CD14-positive monocyte (primary cell): ENCODE results near the gene PRKN. TPM values are rescaled to one million over a fixed set of nuclear protein-coding genes. Genes with fewer than 3 reads are reported as not detected.

Experiments used
- DNase-seq, 3 donors: peaks; one replicate each; pipeline ENCODE4 v3.0.0-alpha.2; 2011 to 2022
- H2AFZ ChIP-seq: 2 replicates; pipeline ENCODE4 v1.6.0; 2012; ENCODE audit warnings: mild to moderate bottlenecking, low read depth, low read length, inconsistent platforms; ENCODE audit not compliant: insufficient read depth, poor library complexity, severe bottlenecking
- H3K27ac ChIP-seq, 2 donors: 1 replicate in 1 of 2; 2 replicates in 1 of 2; pipeline ENCODE4 v1.5.1; 2012 to 2013; ENCODE audit warnings: low read length in 2 of 2, control low read depth in 1 of 2, inconsistent platforms in 1 of 2, low read depth in 1 of 2, mild to moderate bottlenecking in 1 of 2
- H3K27me3 ChIP-seq, 2 donors: one replicate each; pipeline versions ENCODE4 v1.6.0 to v1.6.1; 2011 to 2013; ENCODE audit warnings: low read length in 2 of 2; ENCODE audit not compliant: control insufficient read depth in 2 of 2, insufficient read depth in 2 of 2
- H3K36me3 ChIP-seq, 2 donors: replicated peaks in 1 of 2; 1 replicate in 1 of 2; 2 replicates in 1 of 2; pipeline versions ENCODE4 v1.5.1 to v1.6.1; 2012 to 2013; ENCODE audit warnings: low read length in 2 of 2, control low read depth in 1 of 2, inconsistent platforms in 1 of 2, mild to moderate bottlenecking in 1 of 2; ENCODE audit not compliant: insufficient read depth in 2 of 2, control insufficient read depth in 1 of 2
- H3K4me1 ChIP-seq, 2 donors: 1 replicate in 1 of 2; 2 replicates in 1 of 2; pipeline versions ENCODE4 v1.5.1 to v1.6.1; 2012 to 2013; ENCODE audit warnings: low read length in 2 of 2, control low read depth in 1 of 2, inconsistent platforms in 1 of 2, mild to moderate bottlenecking in 1 of 2, moderate library complexity in 1 of 2; ENCODE audit not compliant: insufficient read depth in 2 of 2, control insufficient read depth in 1 of 2
- H3K4me2 ChIP-seq: replicated peaks from 2 replicates; pipeline ENCODE3; 2012; ENCODE audit warnings: low read length, moderate library complexity, mild to moderate bottlenecking; ENCODE audit not compliant: poor library complexity, severe bottlenecking; ENCODE audit errors: extremely low read depth
- H3K4me3 ChIP-seq, 3 experiments: fragments of 200-600 bp in 1 of 3; sonication (generic) in 1 of 3; replicated peaks in 1 of 3; 1 replicate in 2 of 3; 2 replicates in 1 of 3; pipeline ENCODE4 v1.5.1; 2011 to 2013; ENCODE audit warnings: low read length in 3 of 3, mild to moderate bottlenecking in 3 of 3, control low read depth in 2 of 3, low read depth in 2 of 3, inconsistent platforms in 1 of 3, moderate library complexity in 1 of 3
- H3K79me2 ChIP-seq: 2 replicates; pipeline ENCODE4 v1.6.0; 2012; ENCODE audit warnings: mild to moderate bottlenecking, control low read depth, inconsistent platforms, low read length, moderate library complexity; ENCODE audit not compliant: insufficient read depth
- H3K9ac ChIP-seq: 2 replicates; pipeline ENCODE4 v1.6.0; 2017; ENCODE audit warnings: low read length, mild to moderate bottlenecking; ENCODE audit not compliant: insufficient read depth, poor library complexity, severe bottlenecking
- H3K9me3 ChIP-seq, 2 donors: replicated peaks in 1 of 2; 1 replicate in 1 of 2; 2 replicates in 1 of 2; pipeline versions ENCODE4 v1.5.1 to v1.6.1; 2012 to 2013; ENCODE audit warnings: low read length in 2 of 2, control low read depth in 1 of 2; ENCODE audit not compliant: control insufficient read depth in 1 of 2, insufficient read depth in 1 of 2
- H4K20me1 ChIP-seq: 2 replicates; pipeline ENCODE4 v1.6.0; 2012; ENCODE audit warnings: mild to moderate bottlenecking, low read length, control low read depth, moderate library complexity; ENCODE audit not compliant: insufficient read depth
- H3K27ac Mint-ChIP-seq, 7 donors: one replicate each; pipeline ENCODE4 v1.8.0; 2020; ENCODE audit warnings: mild to moderate bottlenecking in 7 of 7, mixed read lengths in 7 of 7, moderate library complexity in 6 of 7, inconsistent platforms in 2 of 7
- H3K27me3 Mint-ChIP-seq, 3 donors: one replicate each; pipeline ENCODE4 v1.8.0; 2021 to 2022; ENCODE audit warnings: low read depth in 3 of 3, mild to moderate bottlenecking in 3 of 3, mixed read lengths in 3 of 3, moderate library complexity in 3 of 3, inconsistent platforms in 1 of 3
- H3K36me3 Mint-ChIP-seq, 2 donors: one replicate each; pipeline ENCODE4 v1.8.0; 2020; ENCODE audit warnings: mixed read lengths in 2 of 2, inconsistent platforms in 1 of 2, mild to moderate bottlenecking in 1 of 2
- H3K4me1 Mint-ChIP-seq: one replicate; pipeline ENCODE4 v1.8.0; 2020; ENCODE audit warnings: mild to moderate bottlenecking, mixed read lengths
- H3K4me3 Mint-ChIP-seq, 2 donors: one replicate each; pipeline ENCODE4 v1.8.0; 2020; ENCODE audit warnings: mild to moderate bottlenecking in 2 of 2, mixed read lengths in 2 of 2, moderate library complexity in 1 of 2
- H3K9me3 Mint-ChIP-seq, 7 donors: one replicate each; pipeline ENCODE4 v1.8.0; 2020 to 2022; ENCODE audit warnings: mixed read lengths in 7 of 7, mild to moderate bottlenecking in 6 of 7, moderate library complexity in 6 of 7, inconsistent platforms in 2 of 7
- CTCF ChIP-seq: fragments of 200-600 bp; IDR thresholded peaks from one replicate; pipeline ENCODE4 v1.8.0; 2022; ENCODE audit warnings: antibody characterized with exemption, mild to moderate bottlenecking
- WGBS: methylation state at CpG from one replicate; pipeline ENCODE4 v1.1.5; 2013; ENCODE audit warnings: missing lambda C conversion rate; ENCODE audit not compliant: insufficient coverage; 5-methylcytosine and 5-hydroxymethylcytosine counted together
- intact Hi-C, 2 donors: fragments of 100-400 bp; cut with micrococcal nuclease; formaldehyde crosslinking; loops; one replicate each; pipeline versions ENCODE4 v1.15.0 to v1.15.1; 2023
- polyA plus RNA-seq, 3 donors: library from polyadenylated mRNA; depleted of rRNA in 1 of 3; unstranded in 2 of 3; stranded (reverse) in 1 of 3; fragments of 300-500 nt in 2 of 3; fragments of >200 nt in 1 of 3; fragmentation: Illumina TruSeq in 2 of 3; gene quantifications; 1 replicate in 2 of 3; 2 replicates in 1 of 3; pipeline ENCODE4 v1.2.3, GENCODE V29; 2012 to 2021

PRKN gene
- polyA plus RNA-seq, 3 donors, result 0.19 to 0.21 TPM; not detected in 1

DNA sequence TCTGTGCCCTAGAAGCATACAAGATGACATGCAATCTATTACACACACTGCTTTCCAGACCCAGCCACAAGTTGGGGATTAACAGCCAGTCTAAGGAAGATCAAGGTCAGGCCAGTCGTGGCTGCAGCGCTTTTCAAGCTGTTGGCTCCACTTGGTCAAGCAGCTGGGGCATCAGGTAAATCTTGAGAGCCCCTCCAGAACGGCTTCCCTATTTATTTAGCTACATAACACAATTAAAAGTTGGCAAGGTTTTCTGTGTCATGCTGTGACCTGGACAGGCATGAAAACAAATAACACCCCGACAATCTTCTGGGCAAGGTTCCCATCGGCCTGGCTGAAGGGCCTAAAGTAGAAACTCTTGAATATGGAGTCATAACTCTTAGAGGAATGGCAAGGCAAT, 524.3 kb downstream of the PRKN start:
- Histone ChIP-seq H3K79me2 (no peaks in the 10 kb centered on the region), H3K9ac (no peak overlapping the region), H3K36me3 (no peaks in the 10 kb centered on the region), H3K27me3 (no peaks in the 10 kb centered on the region), H3K4me1 (peaks cover 0 to 3% of the 10 kb centered on the region in 2 donors), H3K4me3 (no peak overlapping the region), H3K4me2 (no peak overlapping the region), H2AFZ (no peak overlapping the region), H3K27ac (no peak overlapping the region), H3K9me3 (peaks cover 0 to 12% of the 10 kb centered on the region in 2 donors), H4K20me1 (no peaks in the 10 kb centered on the region)
- no peak for DNase-seq
- Mint-ChIP-seq H3K27ac (peak overlapping the region in 3 of 7 donors; percentile 18 to 46 (median 32)), H3K27me3 (peaks cover 0 to 2% (median 0%) of the 10 kb centered on the region in 3 donors), H3K36me3 (no peaks in the 10 kb centered on the region), H3K4me3 (no peak overlapping the region), H3K9me3 (peaks cover 0 to 10% (median 3%) of the 10 kb centered on the region in 7 donors), H3K4me1 (no peaks in the 10 kb centered on the region)
- TF ChIP-seq CTCF, result no peak
- WGBS, result 88% methylated on average over 2 of the region's 5 CpGs
- intact Hi-C loops, result no loop called here

- H2AFZ ChIP-seq, result no peak overlapping the region
- no peak for TF ChIP-seq CTCF
- no peaks in the 10 kb centered on the region for H3K27me3 ChIP-seq
- peaks cover 0 to 3% of the 10 kb centered on the region in 2 donors for H3K4me1 ChIP-seq
- H3K36me3 ChIP-seq, result no peaks in the 10 kb centered on the region
- Mint-ChIP-seq H3K27ac (no peak overlapping the region), H3K4me1 (no peaks in the 10 kb centered on the region), H3K9me3 (peaks cover 0 to 3% (median 0%) of the 10 kb centered on the region in 7 donors), H3K4me3 (no peak overlapping the region), H3K27me3 (peaks cover 0 to 2% (median 0%) of the 10 kb centered on the region in 3 donors), H3K36me3 (no peaks in the 10 kb centered on the region)
- no peak overlapping the region for H3K4me3 ChIP-seq
- intact Hi-C loops, result no loop called here
- 100% methylated on average over 1 of the region's 9 CpGs for WGBS
- no peak overlapping the region for H3K4me2 ChIP-seq
- peaks cover 0 to 2% of the 10 kb centered on the region in 2 donors for H3K9me3 ChIP-seq
- no peaks in the 10 kb centered on the region for H4K20me1 ChIP-seq
- no peak overlapping the region for H3K9ac ChIP-seq
- no peak overlapping the region for H3K27ac ChIP-seq
- H3K79me2 ChIP-seq, result no peaks in the 10 kb centered on the region
- no peak for DNase-seq
These were observed 526.4 kb downstream of the PRKN start for GRCh38 chr6:162200945-162201690.
